Left colon (tissue), 2 donors: ENCODE measurements around the gene AVP. TPM values are rescaled to one million over a fixed set of nuclear protein-coding genes. Genes with fewer than 3 reads are reported as not detected.
A peak's percentile ranks its signal among the peaks of the same experiment; 100 is the strongest.
"Not testable (repeated sequence)": the region's sequence is repeated elsewhere in the genome, so short reads cannot be mapped to it uniquely, and the experiment has no call there.

Source experiments
- ATAC-seq: fragments of 200-7000 bp; cut with Tn5 transposase; one replicate; pipeline ENCODE4 v1.9.1; 2020; ENCODE audit warnings: mild to moderate bottlenecking, moderate library complexity
- DNase-seq, 2 donors: peaks; one replicate each; pipeline ENCODE4 v3.0.0-alpha.2; 2020
- intact Hi-C, 2 donors: fragments of 100-400 bp; cut with DNase I in 1 of 2; cut with micrococcal nuclease in 1 of 2; formaldehyde crosslinking; loops; one replicate each; pipeline versions ENCODE4 v1.11.2 to v1.14.0; 2022; cut with DNase I, micrococcal nuclease
- long read RNA-seq: library from polyadenylated mRNA; unstranded; transcript quantifications from one replicate; pipeline ENCODE4 v2.0.0, GENCODE V29; 2021
- total RNA-seq, 2 donors: library from RNA; stranded (reverse); fragmentation: NEBNext Ultra II Directional; extraction: Animal tissue kit (Norgen Biotek cat#: 25700); gene quantifications; one replicate each; pipeline ENCODE4 v1.2.1, GENCODE V29; 2021
- donor health status: DM: no; HTN: no; CAD: no.
- donor health status: DM: yes; HTN: yes; CAD: no.

AVP gene, protein sequence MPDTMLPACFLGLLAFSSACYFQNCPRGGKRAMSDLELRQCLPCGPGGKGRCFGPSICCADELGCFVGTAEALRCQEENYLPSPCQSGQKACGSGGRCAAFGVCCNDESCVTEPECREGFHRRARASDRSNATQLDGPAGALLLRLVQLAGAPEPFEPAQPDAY
- total RNA-seq, result not detected
- long read RNA-seq, result 0 reads

DNA sequence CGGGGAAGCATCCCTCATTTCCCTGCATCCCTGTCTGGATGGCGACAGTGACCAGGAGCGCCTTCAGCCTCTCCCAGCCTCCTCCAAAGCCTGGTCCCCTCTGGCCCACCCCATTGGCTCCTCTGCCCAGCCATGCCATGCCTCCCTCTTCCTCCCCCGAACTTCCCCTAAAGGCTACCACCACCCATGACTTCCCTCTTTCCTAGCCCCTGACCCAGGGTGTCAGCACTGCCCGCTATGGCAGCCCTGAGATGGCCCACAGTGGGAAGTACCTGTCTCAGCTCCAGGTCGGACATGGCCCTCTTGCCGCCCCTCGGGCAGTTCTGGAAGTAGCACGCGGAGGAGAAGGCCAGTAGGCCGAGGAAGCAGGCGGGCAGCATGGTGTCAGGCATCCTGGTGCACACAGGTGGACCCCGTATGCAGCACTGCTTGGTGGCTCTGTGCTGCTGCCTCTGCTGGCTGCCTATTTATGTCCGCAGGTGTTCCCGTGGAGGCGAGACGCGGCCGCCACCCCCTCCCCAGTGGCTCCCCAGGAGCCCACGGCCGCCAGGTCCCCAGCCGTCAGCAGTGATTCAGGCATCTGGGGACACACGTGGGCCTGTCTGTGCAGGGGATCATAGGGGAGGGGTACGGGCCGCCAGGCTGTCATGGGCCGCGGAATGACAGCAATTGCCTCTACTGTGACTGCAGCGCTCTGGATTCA lies at the start of gene AVP:
TSS of gene AVP (minus strand) at position 442 of the 703 bp plus-strand sequence. CDS start at position 392, 50 bp downstream.
- intact Hi-C loops, result no loop called here
- ATAC-seq (no peak), DNase-seq (no peak)

DNA sequence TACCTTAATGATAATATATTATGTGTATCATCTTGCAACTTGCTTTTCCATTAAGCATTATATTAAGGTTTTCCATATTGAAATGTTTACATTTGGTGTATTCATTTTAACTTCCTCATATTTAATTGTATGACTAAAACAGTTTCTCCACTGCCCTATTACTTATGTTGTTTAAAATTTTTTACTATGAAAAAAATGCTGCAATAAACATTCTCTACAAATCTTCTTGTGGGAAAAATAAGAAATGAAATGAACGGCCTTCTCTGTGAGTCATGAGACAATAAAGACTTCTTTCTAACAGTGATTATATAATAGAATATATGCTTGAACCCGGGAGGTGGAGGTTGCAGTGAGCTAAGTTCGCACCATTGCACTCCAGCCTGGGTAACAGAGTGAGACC lies 49.6 kb upstream of the AVP start:
- ATAC-seq (no peak), DNase-seq (no peak)
- intact Hi-C loops, result no loop called here

DNA sequence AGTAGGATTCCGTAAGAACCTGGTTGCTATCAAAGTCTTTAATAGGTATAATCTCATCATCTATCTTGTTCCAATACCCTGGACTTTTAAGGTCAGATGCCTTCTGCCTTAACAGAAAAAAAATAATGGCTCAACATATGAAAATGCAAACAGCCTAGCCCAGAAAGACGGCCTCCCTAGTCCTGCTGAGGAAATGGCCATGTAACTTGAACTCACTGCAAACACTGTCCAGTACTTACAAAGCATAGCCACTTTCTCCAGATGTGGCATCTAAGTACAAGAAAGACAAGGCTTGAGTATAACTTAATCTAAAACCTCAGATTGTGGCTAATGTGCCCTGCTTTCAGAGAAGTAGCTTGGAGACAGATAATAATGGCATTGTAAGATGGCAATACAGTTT lies 48.6 kb upstream of the AVP start:
- DNase-seq (no peak), ATAC-seq (no peak)
- intact Hi-C loops, result no loop called here

DNA sequence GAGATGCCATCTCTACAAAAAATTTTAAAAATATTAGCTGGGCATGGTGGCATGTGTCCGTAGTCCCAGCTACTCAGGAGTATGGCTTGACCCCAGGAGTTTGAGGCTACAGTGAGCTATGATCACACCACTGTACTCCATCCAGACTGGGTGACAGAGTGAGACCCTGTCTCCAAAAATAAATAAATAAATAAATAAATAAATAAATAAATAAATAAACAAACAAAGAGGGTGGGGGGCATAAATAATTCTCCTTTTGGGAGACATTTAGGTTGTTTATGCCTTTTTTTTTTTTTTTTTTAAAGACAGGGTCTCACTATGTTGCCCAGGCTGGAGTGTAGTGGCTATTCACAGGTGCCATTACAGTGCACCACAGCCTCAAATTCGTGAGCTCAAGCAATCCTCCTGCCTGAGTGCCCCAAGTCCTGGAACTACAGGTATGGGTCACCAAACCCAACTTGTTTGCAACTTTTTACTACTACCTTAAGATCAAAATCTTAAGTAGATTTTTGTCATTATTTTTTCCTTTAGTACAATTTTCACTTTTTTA lies 45.6 kb upstream of the AVP start:
- intact Hi-C loops, result no loop called here
- no peak for DNase-seq
- no peak for ATAC-seq

DNA sequence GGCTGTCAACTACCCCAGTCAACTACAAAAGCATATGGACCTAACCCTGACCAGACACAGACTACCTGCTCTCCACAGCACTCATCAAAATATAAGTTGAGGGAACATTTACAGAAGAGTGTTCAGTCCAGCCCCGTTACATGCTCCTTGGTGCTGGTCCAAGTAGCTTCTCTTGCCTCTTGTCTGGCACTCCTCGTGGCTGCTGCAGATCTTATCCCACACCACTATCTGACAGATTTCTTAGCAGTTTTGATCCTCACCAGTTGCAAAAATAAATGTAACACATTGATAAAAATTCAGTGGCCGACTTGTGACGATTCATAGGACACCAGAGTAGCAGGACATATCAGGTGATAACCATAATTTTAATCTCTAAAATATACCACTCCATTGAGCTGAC lies 44.6 kb upstream of the AVP start:
- intact Hi-C loops, result no loop called here
- ATAC-seq (no peak), DNase-seq (no peak)

DNA sequence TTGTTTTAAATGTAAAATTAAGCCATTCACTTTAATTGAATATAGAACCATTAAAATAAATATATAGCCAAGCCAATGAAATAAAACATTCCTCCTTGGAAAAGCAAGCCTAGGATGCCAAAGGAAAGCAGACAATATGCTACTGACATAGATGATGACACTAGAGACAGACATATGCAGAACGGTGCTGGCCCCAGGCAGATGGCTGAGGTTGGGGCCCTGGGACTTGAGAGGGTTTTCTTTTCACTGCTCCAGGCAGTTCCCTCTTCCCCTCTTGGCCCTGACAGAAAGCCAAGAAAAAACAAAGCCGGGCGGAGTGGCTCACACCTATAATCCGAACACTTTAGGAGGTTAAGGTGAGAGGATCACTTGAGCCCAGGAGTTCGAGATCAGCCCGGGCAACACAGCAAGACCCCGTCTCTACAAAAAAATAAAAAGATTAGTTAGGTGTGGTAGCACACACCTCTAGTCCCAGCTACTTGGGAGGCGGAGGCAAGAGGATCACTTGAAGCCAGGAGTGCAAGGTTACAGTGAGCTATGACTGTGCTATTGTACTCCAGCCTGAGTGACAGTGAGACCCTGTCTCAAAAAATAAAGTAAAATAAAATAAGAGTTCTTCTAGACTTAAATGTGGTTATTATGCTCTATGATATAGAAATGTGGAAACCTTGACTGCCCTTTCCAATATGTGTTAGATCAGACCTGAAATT lies 43.9 kb upstream of the AVP start:
- DNase-seq (no peak), ATAC-seq (no peak)
- intact Hi-C loops, result no loop called here

DNA sequence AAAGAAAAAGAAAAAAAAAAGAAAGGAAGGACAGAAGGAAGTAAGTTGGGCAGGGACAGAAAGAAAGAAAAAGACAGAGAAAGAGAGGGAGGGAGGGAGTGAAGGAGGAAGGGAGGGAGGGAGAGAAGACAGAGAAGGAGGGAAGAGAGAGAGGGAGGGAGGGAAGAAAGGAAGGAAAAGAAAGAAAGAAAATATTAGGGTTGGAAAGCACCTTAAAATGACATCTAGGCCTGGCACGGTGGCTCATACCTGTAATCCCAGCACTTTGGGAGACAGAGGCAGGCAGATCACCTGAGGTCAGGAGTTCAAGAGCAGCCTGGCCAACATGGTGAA lies 42.0 kb upstream of the AVP start:
- ATAC-seq (no peak), DNase-seq (no peak)
- intact Hi-C loops, result no loop called here

DNA sequence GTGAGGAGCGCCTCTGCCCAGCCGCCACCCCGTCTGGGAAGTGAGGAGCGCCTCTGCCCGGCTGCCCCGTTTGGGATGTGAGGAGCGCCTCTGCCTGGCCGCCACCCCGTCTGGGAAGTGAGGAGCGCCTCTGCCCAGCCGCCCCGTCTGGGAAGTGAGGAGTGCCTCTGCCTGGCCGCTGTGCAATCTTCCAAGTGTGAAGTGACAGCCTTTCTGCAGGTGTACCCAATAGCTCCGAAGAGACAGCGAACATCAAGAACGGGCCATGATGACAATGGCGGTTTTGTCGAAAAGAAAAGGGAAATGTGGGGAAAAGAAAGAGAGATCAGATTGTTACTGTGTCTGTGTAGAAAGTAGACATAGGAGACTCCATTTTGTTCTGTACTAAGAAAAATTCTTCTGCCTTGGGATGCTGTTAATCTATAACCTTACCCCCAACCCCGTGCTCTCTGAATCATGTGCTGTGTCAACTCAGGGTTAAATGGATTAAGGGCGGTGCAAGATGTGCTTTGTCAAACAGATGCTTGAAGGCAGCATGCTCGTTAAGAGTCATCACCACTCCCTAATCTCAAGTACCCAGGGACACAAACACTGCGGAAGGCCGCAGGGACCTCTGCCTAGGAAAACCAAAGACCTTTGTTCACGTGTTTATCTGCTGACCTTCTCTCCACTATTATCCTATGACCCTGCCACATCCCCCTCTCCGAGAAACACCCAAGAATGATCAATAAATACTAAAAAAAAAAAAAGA lies 41.4 kb upstream of the AVP start:
- DNase-seq, ATAC-seq, intact Hi-C loops: not testable (repeated sequence)

DNA sequence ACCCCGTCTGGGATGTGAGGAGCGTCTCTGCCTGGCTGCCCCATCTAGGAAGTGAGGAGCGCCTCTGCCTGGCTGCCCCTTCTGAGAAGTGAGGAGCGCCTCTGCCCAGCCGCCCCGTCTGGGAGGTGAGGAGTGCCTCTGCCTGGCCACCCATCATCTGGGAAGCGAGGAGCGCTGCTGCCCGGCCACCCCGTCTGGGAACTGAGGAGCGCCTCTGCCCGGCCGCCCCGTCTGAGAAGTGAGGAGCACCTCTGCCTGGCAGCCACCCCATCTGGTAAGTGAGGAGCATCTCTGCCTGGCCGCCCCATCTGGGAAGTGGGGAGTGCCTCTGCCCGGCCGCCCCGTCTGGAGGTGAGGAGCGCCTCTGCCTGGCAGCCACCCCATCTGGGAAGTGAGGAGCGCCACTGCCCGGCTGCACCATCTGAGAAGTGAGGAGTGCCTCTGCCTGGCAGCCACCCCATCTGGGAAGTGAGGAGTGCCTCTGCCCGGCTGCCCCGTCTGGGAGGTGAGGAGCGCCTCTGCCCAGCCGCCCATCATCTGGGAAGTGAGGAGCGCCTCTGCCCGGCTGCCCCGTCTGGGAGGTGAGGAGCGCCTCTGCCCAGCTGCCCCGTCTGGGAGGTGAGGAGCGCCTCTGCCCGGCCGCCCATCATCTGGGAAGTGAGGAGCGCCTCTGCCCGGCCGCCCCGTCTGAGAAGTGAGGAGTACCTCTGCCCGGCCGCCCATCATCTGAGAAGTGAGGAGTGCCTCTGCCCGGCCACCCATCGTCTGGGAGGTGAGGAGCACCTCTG lies 40.4 kb upstream of the AVP start:
- DNase-seq, ATAC-seq, intact Hi-C loops: not testable (repeated sequence)

DNA sequence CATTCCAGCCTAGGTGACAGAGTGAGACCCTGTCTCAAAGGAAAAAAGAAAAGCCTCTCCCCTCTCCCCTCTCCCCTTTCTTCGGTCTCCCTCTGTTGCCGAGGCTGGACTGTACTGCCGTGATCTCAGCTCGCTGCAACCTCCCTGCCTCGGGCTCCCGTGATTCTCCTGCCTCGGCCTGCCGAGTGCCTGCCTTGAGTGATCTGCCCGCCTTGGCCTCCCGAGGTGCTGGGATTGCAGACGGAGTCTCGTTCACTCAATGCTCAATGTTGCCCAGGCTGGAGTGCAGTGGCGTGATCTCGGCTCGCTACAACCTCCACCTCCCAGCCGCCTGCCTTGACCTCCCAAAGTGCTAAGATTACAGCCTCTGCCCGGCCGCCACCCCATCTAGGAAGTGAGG lies 39.6 kb upstream of the AVP start:
- intact Hi-C loops, DNase-seq, ATAC-seq: not testable (repeated sequence)

DNA sequence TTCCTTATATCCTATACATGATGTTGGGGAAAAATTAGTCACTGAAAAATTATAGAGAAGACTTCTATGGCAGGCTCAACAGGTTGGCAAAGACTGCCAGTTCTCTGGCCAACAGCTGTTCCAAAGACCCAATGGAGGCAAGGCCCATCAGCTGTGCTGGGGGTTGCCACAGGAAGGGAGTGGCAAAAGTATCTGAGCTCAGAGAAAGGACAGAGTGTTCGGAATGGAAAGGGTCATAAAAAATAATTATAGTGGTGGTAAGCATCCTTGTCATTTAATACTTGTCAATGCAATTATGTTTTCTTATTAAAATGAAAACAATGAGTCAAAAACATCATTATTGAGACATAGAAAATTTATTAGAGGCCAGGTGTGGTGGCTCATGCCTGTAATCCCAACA lies 39.0 kb upstream of the AVP start:
- intact Hi-C loops, result no loop called here
- no peak for ATAC-seq
- DNase-seq, result no peak

DNA sequence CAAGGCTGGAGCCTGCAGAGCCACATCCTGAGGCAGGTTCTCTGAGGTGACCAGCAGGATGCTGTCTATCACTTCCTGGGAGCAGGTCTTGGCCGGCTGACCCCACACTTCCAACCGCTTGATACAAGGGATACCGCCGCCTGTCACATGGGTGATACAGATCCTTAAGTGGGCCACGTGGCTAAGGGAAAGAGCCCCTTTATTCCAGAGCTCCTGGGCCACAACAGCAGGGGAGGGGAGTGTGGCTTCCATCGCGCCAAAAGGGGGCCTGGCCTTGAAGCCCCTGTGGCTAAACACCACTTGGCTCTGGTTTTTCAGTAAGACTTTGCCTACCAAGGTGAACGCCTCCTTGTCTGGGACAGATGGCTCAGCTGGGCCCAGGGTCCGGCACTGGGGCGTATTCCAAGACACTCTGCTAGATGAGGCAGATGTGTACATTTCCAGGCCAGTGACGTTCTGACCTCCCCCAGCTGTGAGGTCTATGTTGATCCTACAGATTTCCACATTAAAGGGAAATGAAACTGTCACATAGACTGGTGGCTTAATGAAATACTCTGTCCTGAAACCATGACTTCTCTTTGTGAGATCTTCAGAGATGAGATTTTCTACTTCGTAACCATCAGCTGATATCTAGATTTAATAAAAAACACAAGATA lies 37.6 kb upstream of the AVP start:
- intact Hi-C loops, result no loop called here
- no peak for ATAC-seq
- DNase-seq, result no peak

DNA sequence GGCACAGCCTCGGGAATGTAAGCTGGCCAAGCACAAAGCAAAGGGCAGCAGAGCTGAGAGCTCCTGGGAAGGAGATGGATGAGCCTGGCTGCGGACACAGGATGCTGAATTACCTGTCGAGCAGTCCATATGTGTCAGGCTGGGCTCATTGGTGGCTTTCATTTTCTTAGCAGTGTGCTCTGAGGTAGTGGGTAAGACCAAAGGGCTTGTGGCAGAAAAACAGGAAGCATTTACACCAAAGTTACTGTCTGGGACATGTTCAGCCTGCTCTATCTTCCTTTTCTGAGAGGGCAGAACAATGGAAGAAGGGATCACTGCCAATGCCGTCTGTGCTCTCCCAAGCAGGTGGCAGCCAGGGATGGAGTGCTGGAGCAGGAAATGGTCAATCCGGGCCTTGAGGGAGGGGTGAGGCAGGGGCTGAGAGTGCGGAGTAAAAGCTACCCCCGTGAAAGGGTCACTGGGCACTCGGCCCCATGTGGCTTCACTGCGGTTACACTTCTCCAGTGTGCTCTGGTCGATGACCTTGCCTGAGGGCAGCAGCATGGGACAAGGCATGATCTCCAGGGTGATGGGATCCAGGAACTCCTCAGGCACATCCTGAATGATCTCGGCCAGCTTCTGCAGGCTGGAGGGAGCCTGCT lies 36.9 kb upstream of the AVP start:
- intact Hi-C loops, result no loop called here
- ATAC-seq (no peak), DNase-seq (no peak)

DNA sequence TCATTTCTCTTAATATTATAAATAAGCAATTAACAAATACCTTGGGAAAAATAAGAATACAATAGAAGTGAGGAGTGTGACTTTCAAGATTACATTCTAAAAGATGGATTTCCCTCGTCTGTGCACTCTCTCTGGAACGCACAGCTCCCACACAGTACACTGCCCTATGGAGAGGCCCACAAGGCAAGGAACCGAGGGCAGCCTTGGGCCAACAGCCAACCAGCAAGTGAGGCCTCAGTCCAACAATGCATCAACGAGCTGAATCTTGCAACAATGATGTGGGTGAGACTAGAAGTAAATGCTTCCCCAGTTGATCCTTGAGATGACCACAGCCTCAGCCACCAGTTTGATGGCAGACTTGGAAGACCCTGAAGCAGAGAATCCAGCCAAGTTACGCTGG lies 34.5 kb upstream of the AVP start:
- no peak for DNase-seq
- intact Hi-C loops, result loop anchor here in 1 of 2 donors (5.0 kb wide), 1 partner anchor 67 kb away; no protein-coding TSS in a partner anchor
- ATAC-seq, result no peak

DNA sequence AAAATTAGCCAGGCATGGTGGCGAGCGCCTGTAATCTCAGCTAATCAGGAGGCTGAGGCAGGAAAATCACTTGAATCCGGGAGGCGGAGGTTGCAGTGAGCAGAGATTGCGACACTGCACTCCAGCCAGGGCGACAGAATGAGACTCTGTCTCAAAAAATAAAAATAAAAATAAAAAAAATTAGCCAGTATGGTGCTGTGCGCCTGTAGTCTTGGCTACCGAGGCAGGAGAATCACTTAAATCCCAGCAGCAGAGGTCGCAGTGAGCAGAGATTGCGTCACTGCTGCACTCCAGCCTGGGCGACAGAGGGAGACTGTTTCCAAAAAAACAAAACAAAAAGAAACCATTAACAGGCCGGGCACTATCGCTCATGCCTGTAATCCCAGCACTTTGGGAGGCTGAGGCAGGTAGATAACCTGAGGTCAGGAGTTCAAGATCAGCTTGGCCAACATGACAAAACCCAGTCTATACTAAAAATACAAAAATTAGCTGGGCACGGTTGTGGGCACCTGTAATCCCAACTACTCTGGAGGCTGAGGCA lies 33.4 kb upstream of the AVP start:
- DNase-seq, result peak; percentile 33 to 34
- ATAC-seq, result peak; percentile 36
- intact Hi-C loops, result loop anchor here in 1 of 2 donors (5.0 kb wide), 1 partner anchor 66 kb away; no protein-coding TSS in a partner anchor

DNA sequence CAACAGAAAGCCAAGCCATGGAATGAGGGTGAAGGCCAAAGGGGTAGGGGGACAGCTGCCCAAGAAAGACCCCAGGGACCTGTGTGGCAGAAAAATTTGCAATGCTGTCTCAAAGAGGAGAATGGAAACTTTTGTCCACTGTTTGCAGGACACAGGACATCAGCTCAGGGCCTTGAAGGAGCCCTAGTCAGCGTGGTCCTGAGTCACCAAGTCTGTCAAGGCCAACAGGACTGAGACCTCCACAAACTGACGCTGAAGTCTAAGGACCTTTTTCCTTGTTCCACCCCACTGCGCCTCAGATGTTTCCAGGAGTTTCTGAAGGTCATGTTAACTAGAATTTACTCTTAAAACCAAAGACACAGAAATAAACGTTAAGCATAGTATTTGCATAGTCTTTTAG lies 31.8 kb upstream of the AVP start:
- ATAC-seq (no peak), DNase-seq (no peak)
- intact Hi-C loops, result loop anchor here in 1 of 2 donors (5.0 kb wide), 1 partner anchor 64 kb away; no protein-coding TSS in a partner anchor
